Panc1 (cell line): ENCODE measurements around the gene BTBD17. TPM values are rescaled to one million over a fixed set of nuclear protein-coding genes. Genes with fewer than 3 reads are reported as not detected.

Experiments
- ATAC-seq: fragments of 200-7000 bp; cut with Tn5 transposase; 2 replicates; pipeline ENCODE4 v1.9.1; 2020; ENCODE audit warnings: mild to moderate bottlenecking, moderate library complexity
- BruUV-seq: library from RNA; stranded (reverse); fragments of 400-500 nt; replicated peaks from 2 replicates; lab custom pipeline; 2021; lab: Mats Ljungman, UMichigan
- CTCF ChIA-PET: fragments of 300-600 bp; sonication (Branson Sonifier 250); formaldehyde crosslinking; loops from one replicate; lab custom pipeline; 2022; ENCODE audit warnings: antibody characterized with exemption; lab: Charles Lee
- POLR2A ChIA-PET: fragments of 300-600 bp; sonication (Branson Sonifier 250); formaldehyde crosslinking; loops from one replicate; lab custom pipeline; 2022; ENCODE audit warnings: antibody characterized with exemption; lab: Charles Lee
- DNase-seq: peaks from one replicate; pipeline ENCODE4 v3.0.0-alpha.2; 2010; ENCODE audit warnings: low read depth, low spot score
- H3K27ac ChIP-seq: 2 replicates; pipeline ENCODE4 v1.5.1; 2011; ENCODE audit warnings: mild to moderate bottlenecking, low read length, inconsistent platforms
- H3K27me3 ChIP-seq: fragments of 200-500 bp; sonication (Bioruptor generic); 2 replicates; pipeline ENCODE4 v1.6.0; 2014; ENCODE audit warnings: low read length, inconsistent platforms; ENCODE audit not compliant: control insufficient read depth, insufficient read depth
- H3K36me3 ChIP-seq: fragments of 200-500 bp; sonication (Bioruptor generic); 2 replicates; pipeline ENCODE4 v1.5.1; 2014; ENCODE audit warnings: inconsistent platforms, mild to moderate bottlenecking, low read length, moderate library complexity; ENCODE audit not compliant: control insufficient read depth, insufficient read depth
- H3K4me1 ChIP-seq: 2 replicates; pipeline ENCODE4 v1.5.1; 2011; ENCODE audit warnings: inconsistent platforms, mild to moderate bottlenecking, low read length, moderate library complexity; ENCODE audit not compliant: control insufficient read depth, insufficient read depth
- H3K4me3 ChIP-seq, 2 experiments: 2 replicates each; pipeline ENCODE4 v1.5.1; 2011 to 2012; ENCODE audit warnings: low read depth in 2 of 2, low read length in 2 of 2, mild to moderate bottlenecking in 2 of 2, inconsistent platforms in 1 of 2, moderate library complexity in 1 of 2
- H3K9me3 ChIP-seq: fragments of 200-500 bp; sonication (Bioruptor generic); 2 replicates; pipeline ENCODE4 v1.5.1; 2014; ENCODE audit warnings: low read depth, mild to moderate bottlenecking, inconsistent platforms, low read length, moderate library complexity; ENCODE audit not compliant: control insufficient read depth, insufficient read depth
- POLR2AphosphoS5 ChIP-seq: IDR thresholded peaks from 2 replicates; pipeline ENCODE4 v1.6.1; 2012; ENCODE audit warnings: mild to moderate bottlenecking, low read depth, low read length, moderate library complexity
- SIN3A ChIP-seq: IDR thresholded peaks from 2 replicates; pipeline ENCODE4 v1.6.1; 2012; ENCODE audit warnings: low read depth, mild to moderate bottlenecking, low read length, moderate library complexity, borderline replicate concordance; ENCODE audit not compliant: insufficient read depth
- TCF7L2 ChIP-seq: IDR thresholded peaks from 2 replicates; pipeline ENCODE4 v1.6.1; 2011; ENCODE audit warnings: mild to moderate bottlenecking, low read depth, low read length, inconsistent platforms
- in situ Hi-C: cut with HindIII; loops from 2 replicates; pipeline ENCODE4 v1.10.0; 2016; ENCODE audit warnings: low sequenced_read_pairs, low pct_unique_long_range_greater_than_20kb
- intact Hi-C: fragments of 100-400 bp; cut with micrococcal nuclease; formaldehyde crosslinking; loops from one replicate; pipeline ENCODE4 v1.10.0; 2022; ENCODE audit not compliant: unreplicated experiment
- total RNA-seq: library from RNA; stranded (reverse); gene quantifications from one replicate; pipeline ENCODE4 v1.2.1, GENCODE V29; 2021; ENCODE audit not compliant: unreplicated experiment
- TF ChIP-seq, protein P1 (sequence below), 2 experiments: IDR thresholded peaks; 2 replicates each; pipeline ENCODE4 v1.6.1; 2011 to 2012; ENCODE audit warnings: low read depth in 2 of 2, control low read depth in 1 of 2, low read length in 1 of 2, mild to moderate bottlenecking in 1 of 2, moderate library complexity in 1 of 2; ENCODE audit not compliant: insufficient read depth in 1 of 2
- TF ChIP-seq, protein P2 (sequence below): fragments of 450-650 bp; IDR thresholded peaks from 2 replicates; pipeline ENCODE4 v1.5.1; 2017; ENCODE audit warnings: mild to moderate bottlenecking

The BTBD17 gene
- total RNA-seq, 1 experiment from 2014 or later, result not detected

DNA sequence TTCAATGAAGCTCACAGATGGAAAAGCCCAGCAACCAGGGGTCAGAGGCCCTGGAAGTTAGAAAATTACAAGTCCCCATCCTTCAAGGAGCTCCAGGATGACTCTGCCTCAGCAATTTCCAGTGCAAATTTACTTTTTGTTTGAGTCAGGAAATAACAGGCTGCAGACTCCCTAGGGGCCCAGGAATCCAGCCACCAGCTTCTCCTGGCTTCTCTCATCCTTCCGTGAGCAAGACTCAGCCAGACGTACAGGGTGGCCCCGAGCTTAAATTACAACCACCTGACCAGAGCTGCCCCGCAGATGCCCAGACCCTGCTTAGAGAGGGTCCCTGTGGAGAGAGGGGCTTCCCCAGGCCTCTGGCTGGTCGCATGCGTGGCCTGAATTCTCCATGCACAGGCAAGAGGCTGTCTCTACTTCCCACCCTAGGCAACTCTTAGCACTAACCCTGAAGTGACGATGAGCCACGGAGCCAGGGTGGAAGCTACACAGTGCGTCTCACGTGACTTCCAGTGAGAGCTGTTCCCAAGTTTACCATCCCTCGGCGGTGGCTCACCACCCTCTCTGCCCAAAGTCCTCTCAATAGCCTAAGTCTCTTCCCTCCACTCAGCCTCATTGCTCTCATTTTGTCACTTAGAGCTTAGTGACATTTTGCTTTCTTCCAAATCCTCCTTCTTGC is 32.7 kb upstream of the BTBD17 start:
- BruUV-seq, result no TSS peak

DNA sequence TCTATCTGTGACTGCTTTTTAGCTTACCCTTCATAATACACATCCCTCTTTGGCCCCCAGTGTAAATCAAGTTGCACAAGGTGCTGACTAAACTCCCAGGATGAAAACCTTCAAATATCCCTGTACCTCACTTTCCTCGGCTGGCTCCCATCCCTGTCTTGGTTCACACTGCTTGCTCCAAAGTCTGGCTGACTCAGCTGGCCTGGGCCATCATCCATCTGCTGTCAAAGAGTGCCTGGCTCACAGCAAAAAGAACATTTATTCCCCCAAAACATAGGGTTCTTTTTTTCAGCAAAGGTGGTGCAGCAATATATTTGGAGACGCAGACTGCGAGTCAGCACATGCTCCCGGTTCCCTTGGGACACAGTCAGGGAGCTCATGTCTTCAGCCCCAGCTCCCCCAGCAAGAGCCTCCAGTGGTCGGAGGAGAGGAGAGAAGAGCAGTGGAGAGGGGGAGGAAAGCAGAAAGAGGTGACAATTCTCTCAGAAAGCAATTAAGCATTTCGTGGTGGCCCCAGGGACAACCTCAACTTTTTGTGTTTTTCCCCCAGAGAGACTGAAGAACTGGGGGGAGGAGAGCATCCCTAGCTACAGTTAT is 31.8 kb upstream of the BTBD17 start:
- in situ Hi-C loops (no loop called here), intact Hi-C loops (no loop called here)
- no peaks in the 10 kb centered on the region for H3K9me3 ChIP-seq
- DNase-seq (no peak), ATAC-seq (no peak)
- no peaks in the 10 kb centered on the region for H3K4me1 ChIP-seq
- no peaks in the 10 kb centered on the region for H3K36me3 ChIP-seq
- no TSS peak for BruUV-seq
- ChIA-PET CTCF (no interaction called here), POLR2A (no interaction called here)
- no peaks in the 10 kb centered on the region for H3K27me3 ChIP-seq
- no peak overlapping the region for H3K27ac ChIP-seq
- TF ChIP-seq TCF7L2, result no peak
- TF ChIP-seq, protein P1, sequence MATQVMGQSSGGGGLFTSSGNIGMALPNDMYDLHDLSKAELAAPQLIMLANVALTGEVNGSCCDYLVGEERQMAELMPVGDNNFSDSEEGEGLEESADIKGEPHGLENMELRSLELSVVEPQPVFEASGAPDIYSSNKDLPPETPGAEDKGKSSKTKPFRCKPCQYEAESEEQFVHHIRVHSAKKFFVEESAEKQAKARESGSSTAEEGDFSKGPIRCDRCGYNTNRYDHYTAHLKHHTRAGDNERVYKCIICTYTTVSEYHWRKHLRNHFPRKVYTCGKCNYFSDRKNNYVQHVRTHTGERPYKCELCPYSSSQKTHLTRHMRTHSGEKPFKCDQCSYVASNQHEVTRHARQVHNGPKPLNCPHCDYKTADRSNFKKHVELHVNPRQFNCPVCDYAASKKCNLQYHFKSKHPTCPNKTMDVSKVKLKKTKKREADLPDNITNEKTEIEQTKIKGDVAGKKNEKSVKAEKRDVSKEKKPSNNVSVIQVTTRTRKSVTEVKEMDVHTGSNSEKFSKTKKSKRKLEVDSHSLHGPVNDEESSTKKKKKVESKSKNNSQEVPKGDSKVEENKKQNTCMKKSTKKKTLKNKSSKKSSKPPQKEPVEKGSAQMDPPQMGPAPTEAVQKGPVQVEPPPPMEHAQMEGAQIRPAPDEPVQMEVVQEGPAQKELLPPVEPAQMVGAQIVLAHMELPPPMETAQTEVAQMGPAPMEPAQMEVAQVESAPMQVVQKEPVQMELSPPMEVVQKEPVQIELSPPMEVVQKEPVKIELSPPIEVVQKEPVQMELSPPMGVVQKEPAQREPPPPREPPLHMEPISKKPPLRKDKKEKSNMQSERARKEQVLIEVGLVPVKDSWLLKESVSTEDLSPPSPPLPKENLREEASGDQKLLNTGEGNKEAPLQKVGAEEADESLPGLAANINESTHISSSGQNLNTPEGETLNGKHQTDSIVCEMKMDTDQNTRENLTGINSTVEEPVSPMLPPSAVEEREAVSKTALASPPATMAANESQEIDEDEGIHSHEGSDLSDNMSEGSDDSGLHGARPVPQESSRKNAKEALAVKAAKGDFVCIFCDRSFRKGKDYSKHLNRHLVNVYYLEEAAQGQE (IDR thresholded peaks at IDR 0.05; ENCODE audit: insufficient read depth in 1 of 2, low read depth in 2 of 2, low read length in 1 of 2), result no peak
- no peak for TF ChIP-seq POLR2AphosphoS5
- no peak for TF ChIP-seq SIN3A
- TF ChIP-seq, protein P2, sequence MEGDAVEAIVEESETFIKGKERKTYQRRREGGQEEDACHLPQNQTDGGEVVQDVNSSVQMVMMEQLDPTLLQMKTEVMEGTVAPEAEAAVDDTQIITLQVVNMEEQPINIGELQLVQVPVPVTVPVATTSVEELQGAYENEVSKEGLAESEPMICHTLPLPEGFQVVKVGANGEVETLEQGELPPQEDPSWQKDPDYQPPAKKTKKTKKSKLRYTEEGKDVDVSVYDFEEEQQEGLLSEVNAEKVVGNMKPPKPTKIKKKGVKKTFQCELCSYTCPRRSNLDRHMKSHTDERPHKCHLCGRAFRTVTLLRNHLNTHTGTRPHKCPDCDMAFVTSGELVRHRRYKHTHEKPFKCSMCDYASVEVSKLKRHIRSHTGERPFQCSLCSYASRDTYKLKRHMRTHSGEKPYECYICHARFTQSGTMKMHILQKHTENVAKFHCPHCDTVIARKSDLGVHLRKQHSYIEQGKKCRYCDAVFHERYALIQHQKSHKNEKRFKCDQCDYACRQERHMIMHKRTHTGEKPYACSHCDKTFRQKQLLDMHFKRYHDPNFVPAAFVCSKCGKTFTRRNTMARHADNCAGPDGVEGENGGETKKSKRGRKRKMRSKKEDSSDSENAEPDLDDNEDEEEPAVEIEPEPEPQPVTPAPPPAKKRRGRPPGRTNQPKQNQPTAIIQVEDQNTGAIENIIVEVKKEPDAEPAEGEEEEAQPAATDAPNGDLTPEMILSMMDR, result no peak
- H3K4me3 ChIP-seq, result no peak overlapping the region

More for the DNA sequence above, 32.7 kb upstream of the BTBD17 start:
- DNase-seq (no peak), ATAC-seq (no peak)
- TF ChIP-seq, protein P1 (IDR thresholded peaks at IDR 0.05; ENCODE audit: insufficient read depth in 1 of 2, low read depth in 2 of 2, low read length in 1 of 2), result no peak
- TF ChIP-seq TCF7L2, result no peak
- TF ChIP-seq POLR2AphosphoS5, result no peak
- TF ChIP-seq SIN3A, result no peak
- TF ChIP-seq, protein P2, result no peak
- H3K36me3 ChIP-seq, result no peaks in the 10 kb centered on the region
- no peaks in the 10 kb centered on the region for H3K9me3 ChIP-seq
- CTCF ChIA-PET, result interaction anchor here (1.2 kb wide), 1 partner anchor 14 kb away, joined by 3 read pairs; no protein-coding TSS in a partner anchor
- no peaks in the 10 kb centered on the region for H3K4me1 ChIP-seq
- no peak overlapping the region for H3K4me3 ChIP-seq
- in situ Hi-C loops, result no loop called here
- POLR2A ChIA-PET, result no interaction called here
- intact Hi-C loops, result no loop called here
- no peaks in the 10 kb centered on the region for H3K27me3 ChIP-seq
- H3K27ac ChIP-seq, result no peak overlapping the region
